Activated CD4-positive, CD25-positive, alpha-beta regulatory T cell treated with anti-CD3 and anti-CD28 coated beads, Interleukin-2, amount 50 U/mL, for 72 hours (primary cell): ENCODE data around the gene ATXN2.
"Not testable (repeated sequence)": the region's sequence is repeated elsewhere in the genome, so short reads cannot be mapped to it uniquely, and the experiment has no call there.

Experiments
- DNase-seq: peaks from one replicate; pipeline ENCODE4 v3.0.0; 2021

ATXN2 gene

GRCh38 chr12:111600205-111600642 is 1.1 kb upstream of the ATXN2 start:
- DNase-seq: no peak

- peak; percentile 87 for DNase-seq
Observed at GRCh38 chr12:111599453-111600204, 514 bp upstream of the ATXN2 start.

- DNase-seq: peak; percentile 40
Observed at GRCh38 chr12:111597831-111598636, 1.1 kb downstream of the ATXN2 start.

- no peak for DNase-seq
Observed at GRCh38 chr12:111596985-111597830, 1.9 kb downstream of the ATXN2 start.

GRCh38 chr12:111595341-111595835 is 3.7 kb downstream of the ATXN2 start:
- not testable (repeated sequence) for DNase-seq

- DNase-seq: not testable (repeated sequence)
Observed at GRCh38 chr12:111591399-111592010, 7.6 kb downstream of the ATXN2 start.

GRCh38 chr12:111590552-111590951 is 8.6 kb downstream of the ATXN2 start:
- no peak for DNase-seq

GRCh38 chr12:111589601-111590000 is 9.5 kb downstream of the ATXN2 start:
- no peak for DNase-seq

GRCh38 chr12:111588010-111588409 is 11.1 kb downstream of the ATXN2 start:
- no peak for DNase-seq

GRCh38 chr12:111586986-111587385 is 12.1 kb downstream of the ATXN2 start:
- no peak for DNase-seq

- no peak for DNase-seq
Observed at GRCh38 chr12:111585690-111586089, 13.4 kb downstream of the ATXN2 start.

- no peak for DNase-seq
Observed at GRCh38 chr12:111584959-111585358, 14.2 kb downstream of the ATXN2 start.

- DNase-seq: not testable (repeated sequence)
Observed at GRCh38 chr12:111583506-111583905, 15.6 kb downstream of the ATXN2 start.

- DNase-seq: no peak
Observed at GRCh38 chr12:111582133-111582747, 16.9 kb downstream of the ATXN2 start.

- no peak for DNase-seq
Observed at GRCh38 chr12:111581434-111582132, 17.5 kb downstream of the ATXN2 start.

GRCh38 chr12:111580737-111581136 is 18.4 kb downstream of the ATXN2 start:
- DNase-seq: no peak

- no peak for DNase-seq
Observed at GRCh38 chr12:111580119-111580425, 19.0 kb downstream of the ATXN2 start.

- no peak for DNase-seq
Observed at GRCh38 chr12:111578971-111579340, 20.2 kb downstream of the ATXN2 start.

GRCh38 chr12:111578276-111578970 is 20.7 kb downstream of the ATXN2 start:
- no peak for DNase-seq

- no peak for DNase-seq
Observed at GRCh38 chr12:111574797-111575443, 24.2 kb downstream of the ATXN2 start.
